Breast epithelium (tissue), 3 donors: ENCODE results near the gene CFAP97D2.

Source experiments
- POLR2A ChIP-seq: fragments of 450-650 bp; IDR thresholded peaks from one replicate; pipeline ENCODE4 v1.6.1; 2016; ENCODE audit warnings: antibody characterized with exemption, mild to moderate bottlenecking, moderate library complexity
- POLR2AphosphoS5 ChIP-seq, 3 donors: sonication (generic); formaldehyde crosslinking; IDR thresholded peaks; one replicate each; pipeline ENCODE4 v1.6.1; 2017; ENCODE audit warnings: antibody characterized with exemption in 3 of 3
- TF ChIP-seq, protein P1 (sequence below), 3 donors: fragments of 450-650 bp; IDR thresholded peaks; one replicate each; pipeline ENCODE4 v1.5.1; 2016 to 2017; ENCODE audit warnings: antibody characterized with exemption in 3 of 3, mild to moderate bottlenecking in 3 of 3, moderate library complexity in 3 of 3

- TF ChIP-seq, protein P1, sequence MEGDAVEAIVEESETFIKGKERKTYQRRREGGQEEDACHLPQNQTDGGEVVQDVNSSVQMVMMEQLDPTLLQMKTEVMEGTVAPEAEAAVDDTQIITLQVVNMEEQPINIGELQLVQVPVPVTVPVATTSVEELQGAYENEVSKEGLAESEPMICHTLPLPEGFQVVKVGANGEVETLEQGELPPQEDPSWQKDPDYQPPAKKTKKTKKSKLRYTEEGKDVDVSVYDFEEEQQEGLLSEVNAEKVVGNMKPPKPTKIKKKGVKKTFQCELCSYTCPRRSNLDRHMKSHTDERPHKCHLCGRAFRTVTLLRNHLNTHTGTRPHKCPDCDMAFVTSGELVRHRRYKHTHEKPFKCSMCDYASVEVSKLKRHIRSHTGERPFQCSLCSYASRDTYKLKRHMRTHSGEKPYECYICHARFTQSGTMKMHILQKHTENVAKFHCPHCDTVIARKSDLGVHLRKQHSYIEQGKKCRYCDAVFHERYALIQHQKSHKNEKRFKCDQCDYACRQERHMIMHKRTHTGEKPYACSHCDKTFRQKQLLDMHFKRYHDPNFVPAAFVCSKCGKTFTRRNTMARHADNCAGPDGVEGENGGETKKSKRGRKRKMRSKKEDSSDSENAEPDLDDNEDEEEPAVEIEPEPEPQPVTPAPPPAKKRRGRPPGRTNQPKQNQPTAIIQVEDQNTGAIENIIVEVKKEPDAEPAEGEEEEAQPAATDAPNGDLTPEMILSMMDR (IDR thresholded peaks at IDR 0.05) = no peak
- TF ChIP-seq POLR2A (no peak), POLR2AphosphoS5 (IDR thresholded peaks at IDR 0.05) (no peak)
These were observed 33.1 kb downstream of the CFAP97D2 start for GRCh38 chr13:114212158-114212495.
